ENCODE data around the gene CBR4.
"Not testable (repeated sequence)": the region's sequence is repeated elsewhere in the genome, so short reads cannot be mapped to it uniquely, and the experiment has no call there.

CBR4 gene

DNA sequence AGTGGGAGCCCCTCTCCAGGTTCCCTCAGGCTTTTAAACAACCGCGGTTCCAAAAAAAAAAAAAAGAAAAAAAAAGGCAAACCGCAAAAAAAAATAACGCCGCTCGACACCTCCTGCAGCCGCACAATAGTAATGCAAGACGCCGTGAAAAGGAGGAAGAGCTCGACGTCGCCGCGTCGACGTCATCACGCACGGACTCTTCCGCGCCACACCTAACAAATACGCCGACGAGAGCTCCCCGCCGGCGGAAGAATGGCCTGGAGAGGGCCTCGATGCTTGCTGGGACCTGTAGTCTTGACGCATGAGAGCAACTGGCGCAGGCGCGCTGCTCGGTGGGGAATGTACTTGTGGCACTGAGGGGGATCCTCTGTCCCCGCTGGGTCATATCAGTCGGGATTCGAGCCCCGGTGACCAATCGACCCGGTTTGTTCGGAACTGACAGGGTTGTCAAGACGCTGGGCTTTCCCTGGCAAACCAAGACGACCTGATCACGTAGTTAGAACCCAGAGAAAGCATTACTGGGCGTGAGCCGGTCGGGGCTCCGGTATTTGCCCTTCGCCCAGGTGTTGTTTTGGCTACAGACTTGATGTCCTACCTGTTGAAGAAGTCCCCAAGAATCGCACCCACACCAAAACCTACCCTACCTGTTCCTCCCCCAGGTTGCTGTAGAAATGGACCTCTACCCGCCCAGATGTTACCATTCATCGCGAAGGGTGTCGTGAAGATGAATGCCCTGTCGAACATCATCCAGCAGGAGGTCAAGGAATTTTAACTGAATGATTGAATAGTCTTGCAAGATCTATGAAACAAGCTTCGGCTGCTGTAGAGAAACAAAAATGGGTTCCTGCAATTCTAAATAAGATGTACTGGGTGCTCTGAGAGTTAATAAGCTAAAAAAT lies at the start of gene CBR4:
Gene CBR4 (minus strand): TSS at position 131 of the 899 bp plus-strand sequence. CDS start 166 bp downstream, outside the sequence.
- DNase-seq, result peak; percentile 91

DNA sequence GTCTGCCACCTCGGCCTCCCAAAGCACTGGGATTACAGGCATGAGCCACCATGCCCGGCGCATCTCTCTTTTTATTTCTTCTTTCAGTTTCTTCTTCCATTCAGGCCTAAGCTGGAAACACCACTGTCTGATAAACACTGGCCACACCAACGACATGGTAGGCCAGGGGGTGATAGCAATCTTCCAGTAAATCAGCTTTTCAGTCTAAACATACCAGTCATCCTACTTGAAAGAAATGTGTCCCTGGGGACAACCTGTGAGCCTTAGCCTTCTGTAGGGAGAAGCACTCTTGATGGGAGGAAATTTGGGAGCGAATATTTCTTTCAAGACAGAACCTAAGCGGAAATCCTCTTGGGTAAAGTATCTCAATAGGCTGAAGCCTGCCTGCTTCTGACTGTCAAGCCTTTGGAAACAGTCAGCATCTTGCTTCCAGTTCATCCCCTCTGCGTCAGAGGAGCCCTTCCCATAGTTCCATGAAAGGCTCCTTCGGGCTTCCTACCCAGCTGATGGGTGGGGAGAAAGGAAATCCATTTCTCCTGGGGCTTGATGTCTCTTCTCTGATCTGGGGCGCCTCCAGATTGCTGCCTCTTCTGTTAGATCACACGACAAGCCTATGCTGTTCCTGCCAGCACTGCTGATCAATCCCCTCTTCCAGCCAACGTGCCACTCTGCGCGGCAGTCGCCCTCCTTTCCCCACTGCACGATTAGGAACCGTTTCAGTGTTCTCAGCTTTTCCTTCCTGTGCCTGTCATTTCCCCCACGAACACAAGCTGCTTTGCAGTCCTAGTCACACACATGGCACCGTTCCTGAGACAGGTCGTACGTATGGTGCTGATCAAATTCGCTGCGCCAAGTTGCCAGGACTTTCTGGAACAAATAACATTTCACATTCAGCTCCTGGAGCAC lies 49.5 kb upstream of the CBR4 start:
- no peak for DNase-seq

DNA sequence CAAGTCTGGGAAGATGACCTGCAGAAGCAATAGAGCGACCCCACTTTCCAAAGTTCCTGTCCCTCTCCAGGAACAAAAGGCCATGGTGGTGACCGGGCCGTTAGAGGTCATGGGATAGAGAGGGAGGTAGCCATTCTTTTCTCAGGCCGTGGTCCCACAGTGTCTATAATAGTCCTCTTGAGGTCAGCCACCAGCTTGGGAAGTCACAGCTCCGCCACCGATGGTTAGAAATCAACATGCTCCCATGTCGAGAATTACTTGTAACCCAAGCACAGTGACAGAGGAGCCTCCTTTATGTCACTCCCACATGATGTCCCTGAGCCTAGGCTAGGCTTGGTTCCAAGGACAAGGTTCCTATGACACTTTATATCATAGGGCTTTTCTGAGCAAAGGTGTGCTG lies 48.3 kb upstream of the CBR4 start:
- DNase-seq, result no peak

DNA sequence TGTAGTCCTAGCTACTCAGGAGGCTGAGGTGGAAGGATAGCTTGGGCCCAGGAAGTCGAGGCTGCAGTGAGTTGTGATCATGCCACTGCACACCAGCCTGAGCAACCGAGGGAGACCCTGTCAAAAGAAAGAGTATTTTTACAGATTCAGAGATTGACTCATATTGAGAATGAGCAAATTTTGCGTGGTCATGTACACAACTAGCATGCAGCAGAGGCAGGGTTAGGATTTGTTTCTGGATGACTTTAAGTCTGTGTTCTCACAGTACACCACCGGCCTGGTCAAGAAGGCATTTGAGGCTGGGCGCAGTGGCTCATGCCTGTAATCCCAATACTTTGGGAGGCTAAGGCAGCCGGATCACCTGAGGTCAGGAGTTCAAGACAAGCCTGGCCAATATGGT lies 44.8 kb upstream of the CBR4 start:
- DNase-seq, result no peak

DNA sequence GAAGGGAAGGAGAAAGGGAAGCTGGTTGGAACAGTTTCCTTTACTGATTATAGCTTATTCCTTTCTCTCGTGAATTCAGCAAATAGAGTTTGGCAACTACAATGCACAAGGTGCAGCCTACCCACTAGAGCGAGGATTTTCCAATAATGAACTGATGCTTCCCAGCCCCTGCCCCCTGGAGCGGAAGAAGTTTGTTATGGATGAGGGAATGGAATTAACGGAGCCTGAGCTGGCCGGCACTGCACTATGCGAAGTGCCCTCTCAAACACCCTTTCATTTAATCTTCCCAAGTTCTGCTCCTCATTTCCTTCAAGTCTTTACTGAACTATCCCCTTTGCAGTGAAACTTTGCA lies 42.5 kb upstream of the CBR4 start:
- DNase-seq, result no peak

DNA sequence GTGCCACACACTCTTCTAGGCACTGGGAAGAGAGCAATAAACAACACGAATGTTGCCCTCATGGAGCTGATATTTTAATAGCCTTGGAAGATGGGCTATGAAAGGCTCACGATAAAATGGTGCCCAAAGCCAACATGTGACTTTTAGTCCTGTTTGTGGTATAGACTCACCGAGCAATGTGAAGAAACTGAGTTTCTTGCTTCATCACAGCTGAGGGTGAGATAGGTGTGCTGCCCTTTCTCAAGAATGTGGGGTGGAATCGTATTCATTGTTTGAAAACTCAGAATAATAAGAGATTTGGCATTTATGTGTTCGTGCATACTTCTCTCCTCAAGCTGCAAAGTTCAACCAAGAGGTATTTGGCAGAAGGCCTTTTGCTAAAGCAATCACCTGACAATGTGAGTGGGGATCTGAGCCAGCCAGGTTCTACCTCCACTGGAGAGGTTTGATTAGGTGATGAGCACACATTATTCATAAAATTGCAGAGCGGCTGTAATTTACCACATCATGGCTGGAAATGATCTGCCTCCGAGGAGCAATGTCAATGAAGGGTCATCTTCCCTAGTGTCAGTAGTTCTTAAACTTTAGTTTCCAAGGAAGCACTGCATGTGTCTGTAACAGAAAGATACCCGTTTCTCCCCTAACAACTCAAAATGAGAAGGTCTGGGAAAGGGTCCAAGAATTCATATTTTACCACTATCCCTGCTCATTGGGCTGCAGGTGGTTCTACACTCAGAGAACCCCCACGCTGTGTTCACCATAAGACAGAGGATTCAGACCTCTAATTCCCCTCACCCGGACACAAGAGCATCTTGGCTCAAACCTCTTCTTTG lies 41.9 kb upstream of the CBR4 start:
- no peak for DNase-seq

DNA sequence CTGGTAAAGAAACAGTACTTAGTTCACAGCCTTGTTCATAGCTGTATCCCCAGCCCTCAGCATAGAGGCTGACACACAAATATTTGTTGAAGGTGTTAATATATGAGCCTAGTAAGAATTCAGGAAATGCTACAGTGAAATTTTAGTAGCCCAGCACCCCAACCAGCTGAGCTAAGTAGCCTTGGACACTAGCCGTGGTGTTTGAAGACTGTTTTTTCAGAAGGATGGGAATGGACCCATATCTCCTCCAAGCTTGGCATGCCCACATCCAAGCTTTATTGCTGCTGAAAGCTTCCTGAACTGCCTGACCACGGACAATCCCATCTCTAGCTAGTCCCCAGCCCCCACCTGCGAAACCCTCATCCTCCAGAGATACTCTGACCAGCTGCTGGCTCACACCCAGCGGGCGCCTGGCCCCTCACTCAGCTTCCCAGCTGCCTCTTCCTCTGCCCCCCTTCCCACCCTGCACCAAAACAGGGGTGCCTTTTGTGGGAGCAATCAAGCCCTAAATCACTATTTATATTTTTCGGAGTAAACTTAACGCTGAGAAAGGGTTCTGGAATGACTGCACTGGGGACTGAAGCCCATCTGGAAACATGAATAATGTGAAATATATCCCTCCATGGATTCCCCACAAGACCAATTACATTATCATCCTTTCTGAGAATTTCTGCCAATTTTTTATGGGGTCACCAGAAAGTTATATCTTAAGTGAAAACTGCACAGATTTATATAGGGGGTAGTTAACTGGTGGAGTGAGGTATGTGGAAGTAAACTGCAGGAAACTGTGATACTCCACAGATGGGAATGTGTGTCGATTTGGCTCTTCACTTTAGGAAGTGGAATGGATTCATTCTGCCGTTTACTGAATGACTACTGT lies 41.1 kb upstream of the CBR4 start:
- no peak for DNase-seq

DNA sequence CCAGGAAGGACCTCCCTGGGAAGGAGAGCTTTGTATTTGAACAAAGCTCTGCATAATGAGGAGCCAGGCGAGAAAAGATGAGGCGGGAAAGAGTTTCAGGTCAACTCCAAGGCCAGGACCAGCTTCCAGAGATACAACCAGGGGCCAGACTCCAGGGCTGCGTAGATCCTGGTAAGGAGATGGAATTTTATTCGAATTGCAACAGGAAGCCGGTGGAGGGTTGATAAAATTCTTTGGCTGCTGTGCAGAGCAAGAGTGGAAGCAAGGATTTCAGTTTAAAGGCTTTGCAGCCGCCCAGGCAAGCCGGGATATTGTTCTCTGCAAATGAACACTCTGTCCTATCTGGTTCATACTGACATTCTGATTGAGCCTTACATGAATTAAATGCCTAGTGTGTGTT lies 40.2 kb upstream of the CBR4 start:
- DNase-seq, result no peak

DNA sequence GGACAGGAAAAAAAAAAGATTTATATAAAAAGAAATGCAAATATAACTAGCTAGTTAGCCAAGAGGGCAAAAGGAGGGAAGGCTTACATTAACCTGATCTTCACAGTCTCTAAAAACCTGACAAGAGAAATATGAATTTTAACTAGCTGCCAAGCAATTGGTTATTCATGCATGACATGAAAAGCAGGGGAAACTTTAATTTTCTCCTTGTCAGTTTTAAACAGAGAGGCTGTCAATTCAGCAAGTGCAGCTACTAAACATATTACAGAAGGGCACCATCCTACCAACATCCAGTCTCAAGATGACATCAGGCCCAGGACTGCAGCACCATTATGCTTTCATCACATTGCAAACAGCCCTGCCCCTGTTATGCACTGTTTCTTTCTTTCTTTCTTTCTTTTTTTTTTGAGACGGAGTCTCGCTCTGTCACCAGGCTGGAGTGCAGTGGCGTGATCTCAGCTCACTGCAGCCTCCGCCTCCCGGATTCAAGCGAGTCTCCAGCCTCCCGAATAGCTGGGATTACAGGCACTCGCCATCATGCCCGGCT lies 38.9 kb upstream of the CBR4 start:
- DNase-seq, result no peak

DNA sequence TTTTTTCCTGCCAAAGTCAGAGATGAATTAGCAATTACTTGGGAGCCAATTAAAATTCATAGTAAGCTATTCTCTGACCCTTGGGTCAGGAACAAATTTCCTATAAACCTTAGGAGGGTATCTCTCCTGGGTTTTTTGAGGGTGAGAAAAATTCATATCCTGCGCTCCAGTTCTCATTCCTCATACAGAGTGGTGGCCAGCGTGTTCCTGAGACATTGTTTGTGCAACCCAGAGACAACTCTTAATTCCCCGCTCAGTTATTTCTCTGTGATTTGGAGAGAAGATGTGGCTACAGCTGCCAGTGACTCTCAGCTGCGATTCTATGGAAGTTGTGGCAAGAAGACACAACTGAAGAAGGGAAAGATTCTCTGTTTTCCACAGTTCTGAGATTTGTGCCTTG lies 37.9 kb upstream of the CBR4 start:
- DNase-seq, result no peak

DNA sequence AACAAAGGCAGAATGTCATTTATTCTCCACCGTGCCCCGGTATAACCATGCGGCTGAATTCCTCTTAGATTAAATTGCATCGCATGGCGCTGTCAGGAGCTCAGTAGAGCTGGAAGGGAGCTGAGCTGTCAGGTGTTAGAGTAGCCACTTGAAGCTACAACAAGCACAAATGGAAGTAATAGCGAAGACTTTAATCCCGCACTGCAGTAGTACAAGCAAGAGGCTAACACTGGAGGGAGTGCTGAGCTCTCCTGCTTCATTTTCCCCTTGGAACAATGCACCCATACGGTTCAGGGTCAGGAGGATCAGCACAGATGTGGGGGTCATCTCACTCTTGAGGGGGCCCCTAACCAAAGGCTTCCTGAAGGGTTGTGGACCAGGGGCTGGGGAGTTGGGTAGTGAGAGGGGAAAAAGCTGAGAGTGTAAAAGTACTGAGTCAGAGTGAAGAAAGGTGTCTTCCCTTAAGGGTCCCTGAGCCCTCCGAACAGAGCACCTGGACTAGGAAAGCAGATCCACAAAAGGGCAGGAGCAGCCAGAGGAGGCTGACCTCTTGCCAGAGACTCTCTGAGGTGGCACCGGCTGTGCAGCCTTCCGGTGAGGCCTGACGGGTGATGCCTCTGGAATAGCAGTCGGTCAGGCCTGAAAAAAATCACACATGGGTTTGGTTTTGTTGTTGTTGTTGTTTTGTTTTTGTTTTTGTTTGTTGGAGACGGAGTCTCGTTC lies 36.0 kb upstream of the CBR4 start:
- DNase-seq, result no peak

DNA sequence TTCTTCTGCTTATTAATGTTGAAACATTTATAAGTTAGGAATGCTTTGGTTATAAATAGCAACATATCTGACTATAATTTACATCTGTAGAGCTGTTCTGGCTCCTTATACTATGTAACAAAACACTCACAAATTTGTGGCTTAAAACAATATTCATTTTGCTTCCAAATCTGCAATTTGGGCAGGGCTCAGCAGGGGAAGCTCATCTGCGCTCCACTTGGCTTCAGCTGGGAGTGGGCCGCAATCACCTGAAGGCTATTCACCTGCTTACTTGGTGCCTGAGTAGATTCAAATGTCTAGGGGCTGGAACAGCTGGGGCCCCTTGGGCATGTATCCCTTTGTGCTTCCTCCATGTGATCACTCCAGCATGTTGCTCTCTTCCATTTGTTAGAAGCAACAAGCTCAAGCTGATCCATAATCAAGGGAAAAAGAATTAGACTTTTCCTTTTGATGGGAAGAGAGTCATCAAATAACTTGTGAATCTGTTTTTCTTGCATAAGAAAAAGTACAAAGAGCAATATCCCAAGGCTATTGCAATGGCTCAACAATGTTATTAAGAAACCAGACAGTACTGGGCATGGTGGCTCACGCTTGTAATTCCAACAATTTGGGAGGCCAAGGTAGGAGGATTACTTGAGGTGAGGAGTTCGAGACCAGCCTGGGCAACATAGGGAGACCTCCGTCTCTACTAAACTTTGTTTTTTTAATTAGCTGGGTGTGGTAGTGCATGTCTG lies 34.8 kb upstream of the CBR4 start:
- no peak for DNase-seq

DNA sequence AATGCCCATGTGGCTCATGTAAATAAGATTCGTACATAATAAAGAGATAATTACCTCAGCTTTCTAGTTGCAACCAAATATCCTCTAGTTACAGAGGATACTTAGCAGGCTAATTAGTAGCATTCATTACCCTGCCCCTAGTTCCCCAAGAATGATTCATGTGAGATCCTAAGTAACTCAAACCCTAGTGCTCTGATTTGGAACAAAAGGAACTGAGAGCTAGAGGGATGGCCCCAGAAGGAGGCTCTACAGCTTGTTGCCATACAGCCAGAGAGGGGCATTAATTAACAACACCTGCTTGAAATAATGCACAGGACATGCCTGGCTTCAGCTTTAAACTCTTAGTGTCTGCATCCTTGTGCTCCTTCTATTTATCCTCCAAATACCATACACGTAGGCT lies 32.6 kb upstream of the CBR4 start:
- DNase-seq, result no peak

DNA sequence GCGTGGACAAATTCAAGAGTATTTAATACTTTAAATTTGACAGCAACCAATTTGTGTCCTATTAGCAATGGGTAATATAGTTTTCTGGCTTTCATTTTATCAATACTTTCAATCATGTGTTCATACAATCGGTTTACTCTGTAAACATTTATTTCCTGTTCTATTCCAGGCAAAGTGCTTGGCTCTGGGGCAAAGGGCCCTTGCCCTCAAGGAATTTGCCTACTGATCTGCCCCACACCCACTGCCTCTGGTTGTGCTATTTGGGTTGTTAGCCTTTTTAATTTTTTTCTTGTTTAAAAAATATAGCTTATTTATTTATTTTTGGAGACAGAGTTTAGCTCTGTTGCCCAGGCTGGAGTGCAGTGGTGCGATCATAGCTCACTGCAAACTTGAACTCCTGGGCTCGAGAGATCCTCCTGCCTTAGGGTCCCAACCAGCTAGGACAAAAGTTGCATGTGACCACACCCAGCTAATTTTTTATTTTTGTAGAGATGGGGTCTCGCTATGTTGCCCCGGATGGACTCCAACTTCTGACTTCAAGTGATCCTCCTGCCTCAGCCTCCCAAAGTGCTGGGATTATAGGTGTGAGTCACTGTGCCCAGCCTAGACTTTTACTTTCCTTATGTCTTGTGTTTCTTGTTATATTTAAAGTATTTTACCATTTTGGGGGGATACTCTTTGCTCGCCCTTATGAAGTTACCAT lies 30.7 kb upstream of the CBR4 start:
- no peak for DNase-seq

DNA sequence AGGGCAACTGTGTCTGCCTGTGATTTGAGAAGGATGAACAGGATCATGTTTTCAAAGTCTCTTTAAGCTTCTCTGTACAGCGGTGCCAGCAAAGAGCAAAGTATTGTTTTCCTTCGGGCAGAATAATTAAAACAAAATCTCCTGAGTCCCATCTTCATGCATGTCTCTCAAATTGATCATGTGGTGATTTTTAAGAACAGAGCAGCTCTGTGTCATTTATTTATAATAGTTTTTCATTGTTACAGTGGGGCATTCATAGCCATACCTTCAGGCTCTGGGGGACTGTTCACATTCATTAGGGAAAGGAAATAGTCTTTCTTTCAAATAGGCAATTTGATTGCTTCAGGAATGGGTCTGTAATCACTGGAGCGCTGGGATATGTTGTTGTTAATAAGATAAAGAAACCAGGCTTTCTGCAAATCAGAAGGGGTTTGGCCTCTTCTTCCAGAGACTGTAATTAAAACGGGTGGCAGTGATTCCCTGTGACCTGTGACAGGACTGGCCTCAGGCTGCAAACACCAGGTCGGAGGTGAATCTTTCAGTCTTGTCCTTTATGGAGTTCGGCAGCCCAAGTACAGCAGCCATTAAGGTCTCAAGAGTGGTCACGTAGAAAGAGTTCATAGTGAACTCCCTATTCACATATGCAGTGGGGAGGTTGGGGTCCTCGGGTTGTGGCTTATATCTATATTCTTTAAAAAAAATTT lies 29.3 kb upstream of the CBR4 start:
- DNase-seq, result no peak

DNA sequence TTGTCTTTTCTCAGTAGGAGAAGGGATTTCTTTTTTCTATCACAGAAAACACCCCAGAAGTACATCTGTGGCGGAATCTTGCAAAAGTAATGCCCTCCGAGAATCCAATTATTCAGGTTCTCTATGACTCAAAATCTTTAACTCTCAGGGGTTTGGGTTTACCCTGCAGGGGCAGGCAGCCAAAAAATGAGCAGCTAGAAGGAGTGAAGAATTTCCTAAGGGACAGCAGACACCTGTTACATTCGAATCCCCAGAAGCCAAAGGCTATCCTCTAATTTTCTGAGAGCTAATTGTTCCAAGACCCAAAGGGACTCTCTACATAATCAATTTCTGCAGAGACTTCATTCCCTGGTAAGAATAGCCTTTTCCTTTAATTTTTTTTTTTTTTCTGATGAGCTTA lies 27.5 kb upstream of the CBR4 start:
- DNase-seq, result no peak

DNA sequence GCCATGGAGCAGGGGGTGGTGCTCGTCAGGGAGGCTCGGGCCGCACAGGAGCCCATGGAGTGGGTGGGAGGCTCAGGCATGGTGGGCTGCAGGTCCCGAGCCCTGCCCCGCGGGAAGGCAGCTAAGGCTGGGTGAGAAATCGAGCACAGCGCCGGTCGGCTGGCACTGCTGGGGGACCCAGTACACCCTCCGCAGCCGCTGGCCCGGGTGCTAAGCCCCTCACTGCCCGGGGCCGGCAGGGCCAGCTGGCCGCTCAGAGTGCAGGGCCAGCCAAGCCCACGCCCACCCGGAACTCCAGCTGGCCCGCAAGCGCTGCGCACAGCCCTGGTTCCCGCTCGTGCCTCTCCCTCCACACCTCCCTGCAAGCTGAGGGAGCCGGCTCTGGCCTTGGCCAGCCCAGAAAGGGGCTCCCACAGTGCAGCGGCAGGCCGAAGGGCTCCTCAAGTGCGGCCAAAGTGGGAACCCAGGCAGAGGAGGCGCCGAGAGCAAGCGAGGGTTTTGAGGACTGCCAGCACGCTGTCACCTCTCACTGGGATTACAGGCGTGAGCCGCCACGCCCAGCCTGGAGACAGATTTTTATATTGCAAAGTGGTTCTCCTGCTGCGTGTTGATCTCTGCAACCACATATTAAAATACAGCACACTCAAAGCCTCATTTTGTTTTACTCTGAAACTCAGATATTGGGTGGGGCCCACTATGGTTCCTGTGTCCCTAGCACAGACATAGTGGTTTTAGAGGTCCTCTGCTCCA lies 26.0 kb upstream of the CBR4 start:
- not testable (repeated sequence) for DNase-seq

DNA sequence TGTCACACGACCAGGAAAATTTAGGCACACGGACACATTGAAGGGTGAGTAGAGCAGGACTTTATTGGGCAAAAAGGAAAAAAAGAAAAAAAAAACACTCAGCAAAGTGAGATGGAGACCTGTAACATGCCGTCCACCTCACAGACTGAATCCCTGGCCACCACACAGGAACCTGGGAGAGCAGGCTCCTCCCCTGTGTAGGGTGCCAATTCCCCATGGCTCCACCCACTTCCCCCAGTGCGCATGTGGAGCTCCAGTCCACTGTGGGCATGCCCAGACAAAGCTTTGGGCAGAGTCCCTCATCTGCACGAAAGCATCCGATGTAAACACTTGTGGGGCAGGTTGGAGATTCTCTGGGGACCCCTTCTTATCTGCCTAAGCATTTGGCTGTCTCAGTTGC lies 23.6 kb upstream of the CBR4 start:
- DNase-seq, result no peak
